HEK293T (cell line): ENCODE results near the gene PKP1.

ENCODE experiments used
- ARNT ChIP-seq: fragments of 450-650 bp; IDR thresholded peaks from 2 replicates; pipeline ENCODE4 v1.6.1; 2017; ENCODE audit warnings: mild to moderate bottlenecking
- BHLHE40 ChIP-seq: fragments of 450-650 bp; IDR thresholded peaks from 2 replicates; pipeline ENCODE4 v1.6.1; 2016; ENCODE audit warnings: mild to moderate bottlenecking, moderate library complexity, borderline replicate concordance
- ELF4 ChIP-seq: fragments of 450-650 bp; IDR thresholded peaks from 2 replicates; pipeline ENCODE4 v1.6.1; 2017; ENCODE audit warnings: antibody characterized with exemption
- FOXK2 ChIP-seq: fragments of 450-650 bp; IDR thresholded peaks from 2 replicates; pipeline ENCODE4 v1.6.1; 2016; ENCODE audit warnings: mild to moderate bottlenecking
- NFRKB ChIP-seq: fragments of 450-650 bp; IDR thresholded peaks from 2 replicates; pipeline ENCODE4 v1.6.1; 2016; ENCODE audit warnings: mild to moderate bottlenecking, moderate library complexity
- SP1 ChIP-seq: fragments of 450-650 bp; IDR thresholded peaks from 2 replicates; pipeline ENCODE4 v1.6.1; 2017
- SUZ12 ChIP-seq: fragments of 450-650 bp; IDR thresholded peaks from 2 replicates; pipeline ENCODE4 v1.6.1; 2016; ENCODE audit warnings: mild to moderate bottlenecking
- TARDBP ChIP-seq: fragments of 450-650 bp; IDR thresholded peaks from 2 replicates; pipeline ENCODE4 v1.6.1; 2016

GRCh38 chr1:201286445-201286844 lies 3.1 kb downstream of the PKP1 start:
- TF ChIP-seq NFRKB (no peak), SP1 (no peak), SUZ12 (no peak), TARDBP (no peak), ELF4 (no peak), BHLHE40 (no peak), ARNT (no peak), FOXK2 (no peak)
